Measurements from ENCODE around the gene MLPH. TPM values are rescaled to one million over a fixed set of nuclear protein-coding genes. Genes with fewer than 3 reads are reported as not detected.

MLPH gene
- total RNA-seq: not detected

GRCh38 chr2:237486819-237487448, at the start of gene MLPH:
Gene MLPH, plus strand, starts transcription at chr2:237487251. Its CDS starts 6,176 bp downstream, at chr2:237493427.
- CTCF ChIA-PET: interaction anchor here (2.1 kb wide), 1 partner anchor 11 kb away, joined by 5 read pairs; no protein-coding TSS in a partner anchor
- Mint-ChIP-seq H3K27ac (no peak within 1 kb of the TSS), H3K27me3 (ENCODE audit: low read depth) (peaks cover 48% of the 10 kb centered on the region), H3K9me3 (ENCODE audit: insufficient read depth) (peaks cover 16% of the 10 kb centered on the region), H3K36me3 (ENCODE audit: low read depth) (peaks cover 3% of the 10 kb centered on the region), H3K4me1 (ENCODE audit: low read depth) (no peaks in the 10 kb centered on the region), H3K4me3 (no peak within 1 kb of the TSS)
- POLR2A ChIA-PET: no interaction called here
- ATAC-seq: no peak
- no peak for DNase-seq

- no peak overlapping the region for H3K27ac Mint-ChIP-seq
- DNase-seq (no peak), ATAC-seq (no peak)
- no peaks in the 10 kb centered on the region for H3K9me3 Mint-ChIP-seq (ENCODE audit: insufficient read depth)
- H3K36me3 Mint-ChIP-seq (ENCODE audit: low read depth): peaks cover 5% of the 10 kb centered on the region
- H3K27me3 Mint-ChIP-seq (ENCODE audit: low read depth): no peaks in the 10 kb centered on the region
- H3K4me1 Mint-ChIP-seq (ENCODE audit: low read depth): peaks cover 64% of the 10 kb centered on the region
- no peak overlapping the region for H3K4me3 Mint-ChIP-seq
- POLR2A ChIA-PET: no interaction called here
- CTCF ChIA-PET: interaction anchor here (1.8 kb wide), 1 partner anchor 16 kb away, joined by 7 read pairs; no protein-coding TSS in a partner anchor
These were observed 49.5 kb upstream of the MLPH start for GRCh38 chr2:237437566-237437965.

DNA sequence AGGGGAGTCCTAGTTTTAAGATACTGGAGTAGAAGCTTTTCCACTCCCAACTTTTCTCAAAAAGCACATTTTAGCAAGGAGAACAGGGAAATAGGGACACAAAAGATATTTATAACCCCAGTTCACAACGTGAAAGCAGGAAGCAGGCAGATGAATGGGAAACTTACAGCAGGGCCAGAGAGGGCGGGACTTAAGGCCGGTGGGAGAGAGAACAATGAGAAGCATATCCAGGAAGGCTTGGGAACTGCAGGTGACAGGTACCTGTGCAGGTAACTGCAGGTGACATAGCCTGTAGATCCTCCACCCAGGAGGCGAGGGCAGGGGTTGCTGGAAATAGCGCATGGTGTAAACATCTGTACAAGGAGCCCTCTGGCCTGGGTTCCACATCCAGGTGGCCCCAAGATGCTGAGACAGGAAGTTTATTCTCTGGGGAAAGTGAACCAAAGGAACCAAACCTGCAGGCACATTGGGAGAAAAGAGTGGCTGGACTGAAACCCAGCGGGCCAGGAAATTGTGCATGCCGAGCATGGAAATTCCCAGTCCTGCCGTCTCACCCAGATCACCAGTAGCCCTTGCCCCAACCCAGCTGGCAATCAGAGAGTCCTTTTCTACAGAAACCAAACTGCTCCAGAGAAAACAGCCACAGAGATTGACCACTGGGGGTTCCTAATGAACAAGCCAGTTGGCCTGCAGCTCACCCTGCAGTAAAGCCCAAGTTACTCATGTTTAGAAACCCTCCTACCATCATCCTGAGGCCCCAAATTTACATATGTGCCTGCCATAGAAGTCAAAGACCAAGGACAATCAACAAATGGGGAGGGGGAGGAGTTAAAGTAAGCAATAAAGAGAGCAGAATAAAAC, 48.7 kb upstream of the MLPH start:
- H3K4me1 Mint-ChIP-seq (ENCODE audit: low read depth): peaks cover 57% of the 10 kb centered on the region
- H3K36me3 Mint-ChIP-seq (ENCODE audit: low read depth): peaks cover 5% of the 10 kb centered on the region
- DNase-seq: no peak
- ChIA-PET CTCF (interaction anchor here (1.8 kb wide), 1 partner anchor 17 kb away, joined by 7 read pairs; no protein-coding TSS in a partner anchor), POLR2A (no interaction called here)
- H3K27ac Mint-ChIP-seq: no peak overlapping the region
- no peak for ATAC-seq
- peaks cover 2% of the 10 kb centered on the region for H3K27me3 Mint-ChIP-seq (ENCODE audit: low read depth)
- H3K4me3 Mint-ChIP-seq: no peak overlapping the region
- H3K9me3 Mint-ChIP-seq (ENCODE audit: insufficient read depth): no peaks in the 10 kb centered on the region

DNA sequence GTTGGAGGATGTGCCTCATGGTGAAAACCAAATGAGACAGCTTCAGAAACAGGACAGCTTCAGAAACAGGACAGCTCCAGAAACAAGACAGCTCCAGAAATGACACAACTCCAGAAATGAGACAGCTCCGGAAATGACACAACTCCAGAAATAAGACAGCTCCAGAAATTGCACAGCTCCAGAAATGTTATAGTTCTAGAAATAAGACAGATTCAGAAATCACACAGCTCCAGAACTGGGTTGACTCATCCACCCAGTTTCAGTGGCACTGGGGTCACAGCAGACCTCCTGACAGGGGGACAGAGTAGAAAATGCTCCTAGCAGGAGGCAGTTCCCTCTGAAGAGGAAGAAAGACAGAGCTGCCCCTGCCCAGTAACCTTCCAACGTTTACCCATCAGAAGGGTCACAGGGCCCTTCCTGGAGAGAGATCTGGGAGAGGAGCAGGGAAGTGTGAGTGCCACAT, 46.2 kb upstream of the MLPH start:
- Mint-ChIP-seq H3K36me3 (ENCODE audit: low read depth) (peaks cover 5% of the 10 kb centered on the region), H3K4me3 (no peak overlapping the region), H3K27me3 (ENCODE audit: low read depth) (peaks cover 2% of the 10 kb centered on the region), H3K27ac (no peak overlapping the region), H3K9me3 (ENCODE audit: insufficient read depth) (no peaks in the 10 kb centered on the region), H3K4me1 (ENCODE audit: low read depth) (peaks cover 32% of the 10 kb centered on the region)
- ChIA-PET CTCF (interaction anchor here (0.8 to 4.0 kb wide), 5 partner anchors 12 to 35 kb away, joined by 3 to 32 read pairs (median 4); no protein-coding TSS in a partner anchor), POLR2A (interaction anchor here (0.9 to 1.1 kb wide), 2 partner anchors 12 to 19 kb away, joined by 5 to 6 read pairs; no protein-coding TSS in a partner anchor)
- DNase-seq (no peak), ATAC-seq (no peak)

DNA sequence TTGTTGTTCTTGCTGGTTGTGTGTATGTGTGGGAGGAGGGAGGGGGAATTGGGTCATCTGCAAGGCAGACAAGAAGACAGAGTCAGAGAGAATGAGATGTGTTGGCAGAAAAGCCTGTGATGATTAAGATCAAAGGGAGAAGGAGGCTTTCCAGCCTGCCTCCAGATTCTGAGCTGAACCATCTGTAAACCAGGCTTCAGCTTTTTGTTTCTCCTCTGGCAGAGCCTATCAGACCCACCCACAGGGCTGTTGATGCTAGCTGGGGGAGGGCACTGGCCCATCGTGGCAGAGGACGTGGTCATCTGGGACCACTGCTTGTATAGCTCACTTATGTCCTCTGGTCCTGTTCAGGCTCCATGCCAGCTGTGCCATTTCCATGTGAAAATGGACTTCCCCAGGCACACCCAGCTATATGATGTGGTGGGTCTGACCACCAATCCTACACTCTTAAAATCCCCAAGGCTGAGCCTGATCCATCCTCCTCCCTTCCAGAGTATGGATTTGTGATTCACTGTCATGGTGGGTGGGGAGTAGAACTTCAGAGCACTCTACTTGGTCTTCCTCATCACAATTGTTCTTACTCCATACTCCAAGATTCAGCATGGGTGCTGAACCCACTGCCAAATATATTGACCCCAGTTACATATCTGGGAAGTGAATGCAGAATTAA, 45.3 kb upstream of the MLPH start:
- Mint-ChIP-seq H3K27me3 (ENCODE audit: low read depth) (peaks cover 2% of the 10 kb centered on the region), H3K4me3 (no peak overlapping the region), H3K4me1 (ENCODE audit: low read depth) (peaks cover 28% of the 10 kb centered on the region), H3K36me3 (ENCODE audit: low read depth) (no peaks in the 10 kb centered on the region), H3K27ac (no peak overlapping the region), H3K9me3 (ENCODE audit: insufficient read depth) (no peaks in the 10 kb centered on the region)
- ChIA-PET CTCF (interaction anchor here (1.0 to 4.0 kb wide), 5 partner anchors 12 to 34 kb away, joined by 3 to 32 read pairs (median 7); no protein-coding TSS in a partner anchor), POLR2A (interaction anchor here (0.9 to 1.1 kb wide), 2 partner anchors 13 to 17 kb away, joined by 3 to 6 read pairs; no protein-coding TSS in a partner anchor)
- DNase-seq (no peak), ATAC-seq (peak; percentile 33)

DNA sequence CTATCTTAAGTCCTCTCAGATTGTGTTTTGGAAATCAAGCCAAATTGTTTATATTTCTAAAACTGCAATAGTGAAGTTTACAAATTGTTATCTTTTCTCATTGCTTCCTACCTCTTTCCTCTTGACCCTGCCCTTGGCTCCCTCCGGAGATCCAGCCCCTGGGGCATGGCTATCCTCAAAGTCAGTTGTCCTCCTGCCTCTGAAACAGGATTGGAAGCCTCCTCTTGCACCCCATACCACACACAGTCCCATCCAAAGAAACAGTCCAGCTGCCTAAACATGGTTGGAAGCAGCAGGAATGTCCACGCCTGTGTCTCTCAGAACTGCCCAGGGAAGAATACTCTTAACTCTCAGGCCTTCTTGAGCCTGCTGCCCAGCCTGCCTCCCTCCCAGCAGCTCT, 43.0 kb upstream of the MLPH start:
- ChIA-PET CTCF (interaction anchor here (4.0 kb wide), 1 partner anchor 22 kb away, joined by 32 read pairs; no protein-coding TSS in a partner anchor), POLR2A (no interaction called here)
- ATAC-seq (no peak), DNase-seq (no peak)
- H3K27me3 Mint-ChIP-seq (ENCODE audit: low read depth): peaks cover 2% of the 10 kb centered on the region
- H3K9me3 Mint-ChIP-seq (ENCODE audit: insufficient read depth): no peaks in the 10 kb centered on the region
- no peak overlapping the region for H3K27ac Mint-ChIP-seq
- no peak overlapping the region for H3K4me3 Mint-ChIP-seq
- H3K36me3 Mint-ChIP-seq (ENCODE audit: low read depth): no peaks in the 10 kb centered on the region
- H3K4me1 Mint-ChIP-seq (ENCODE audit: low read depth): peaks cover 21% of the 10 kb centered on the region

GRCh38 chr2:237445611-237446337, 41.3 kb upstream of the MLPH start:
- H3K9me3 Mint-ChIP-seq (ENCODE audit: insufficient read depth): no peaks in the 10 kb centered on the region
- ChIA-PET CTCF (no interaction called here), POLR2A (no interaction called here)
- no peak overlapping the region for H3K27ac Mint-ChIP-seq
- H3K27me3 Mint-ChIP-seq (ENCODE audit: low read depth): peaks cover 2% of the 10 kb centered on the region
- peaks cover 13% of the 10 kb centered on the region for H3K4me1 Mint-ChIP-seq (ENCODE audit: low read depth)
- no peak for DNase-seq
- no peaks in the 10 kb centered on the region for H3K36me3 Mint-ChIP-seq (ENCODE audit: low read depth)
- no peak for ATAC-seq
- H3K4me3 Mint-ChIP-seq: no peak overlapping the region

DNA sequence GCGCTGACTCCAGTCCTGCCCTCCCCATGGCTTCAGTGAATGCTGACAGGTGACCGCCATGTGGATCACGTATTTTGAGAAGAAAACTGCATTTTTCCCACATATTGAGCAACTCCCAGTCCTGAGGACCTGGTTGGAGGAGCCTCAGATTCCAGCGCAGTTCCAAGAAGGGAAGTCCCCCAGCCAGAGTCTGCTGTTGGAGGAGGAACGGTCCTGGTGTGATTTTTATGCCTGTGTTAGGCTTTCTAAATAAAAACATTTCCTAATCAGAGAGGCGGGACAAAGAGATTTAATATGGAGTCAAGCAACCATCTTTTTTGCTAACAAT, 40.7 kb upstream of the MLPH start:
- CTCF ChIA-PET: no interaction called here
- no peak for ATAC-seq
- no peak overlapping the region for H3K4me3 Mint-ChIP-seq
- H3K9me3 Mint-ChIP-seq (ENCODE audit: insufficient read depth): no peaks in the 10 kb centered on the region
- POLR2A ChIA-PET: no interaction called here
- DNase-seq: no peak
- H3K27ac Mint-ChIP-seq: no peak overlapping the region
- H3K27me3 Mint-ChIP-seq (ENCODE audit: low read depth): peaks cover 2% of the 10 kb centered on the region
- no peaks in the 10 kb centered on the region for H3K36me3 Mint-ChIP-seq (ENCODE audit: low read depth)
- peaks cover 8% of the 10 kb centered on the region for H3K4me1 Mint-ChIP-seq (ENCODE audit: low read depth)

DNA sequence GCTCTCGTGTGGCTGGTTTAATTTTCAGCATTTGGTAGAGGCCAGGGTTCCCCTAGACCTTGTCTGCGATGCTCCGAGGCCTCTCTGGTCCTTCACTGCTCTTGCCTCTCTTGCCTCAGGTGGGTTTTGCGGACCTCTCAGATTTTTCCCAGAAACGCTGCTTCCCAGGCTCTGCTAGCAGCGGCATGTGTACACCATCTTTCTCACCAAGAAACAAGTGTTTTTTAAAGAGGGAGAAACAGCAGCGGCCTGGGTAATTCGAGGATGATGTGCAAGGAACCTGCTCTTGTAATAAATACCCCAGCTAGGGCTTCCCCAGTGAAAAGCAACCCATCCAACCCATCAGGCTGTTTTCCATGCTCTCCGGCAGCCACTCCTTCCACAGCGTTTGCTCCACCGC, 39.6 kb upstream of the MLPH start:
- ATAC-seq (no peak), DNase-seq (no peak)
- Mint-ChIP-seq H3K4me1 (ENCODE audit: low read depth) (no peaks in the 10 kb centered on the region), H3K27ac (no peak overlapping the region), H3K27me3 (ENCODE audit: low read depth) (peaks cover 2% of the 10 kb centered on the region), H3K4me3 (no peak overlapping the region), H3K36me3 (ENCODE audit: low read depth) (no peaks in the 10 kb centered on the region), H3K9me3 (ENCODE audit: insufficient read depth) (no peaks in the 10 kb centered on the region)
- POLR2A ChIA-PET: no interaction called here
- CTCF ChIA-PET: no interaction called here

DNA sequence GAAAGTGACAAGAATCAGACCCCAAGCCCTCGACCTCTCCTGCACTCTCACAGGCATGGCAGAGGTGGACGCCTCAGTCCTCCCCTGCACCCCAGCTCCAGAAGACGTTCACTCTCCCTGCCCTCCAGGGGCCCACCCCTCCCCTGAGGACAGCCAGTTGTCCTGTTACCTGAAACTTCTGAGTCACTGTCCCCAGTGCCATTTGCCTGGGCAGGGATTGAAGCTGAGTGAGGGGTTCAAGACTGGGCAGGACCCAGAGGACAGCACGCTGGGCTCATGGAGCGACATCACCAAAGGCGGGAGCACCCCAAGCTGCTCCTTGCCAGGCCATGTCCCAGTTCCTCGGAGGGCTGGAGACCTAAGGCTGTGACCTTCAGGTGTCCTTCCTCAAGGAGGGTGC, 38.9 kb upstream of the MLPH start:
- ATAC-seq: no peak
- CTCF ChIA-PET: no interaction called here
- DNase-seq: no peak
- no peaks in the 10 kb centered on the region for H3K36me3 Mint-ChIP-seq (ENCODE audit: low read depth)
- H3K4me1 Mint-ChIP-seq (ENCODE audit: low read depth): no peaks in the 10 kb centered on the region
- no peak overlapping the region for H3K4me3 Mint-ChIP-seq
- H3K27ac Mint-ChIP-seq: no peak overlapping the region
- POLR2A ChIA-PET: no interaction called here
- no peaks in the 10 kb centered on the region for H3K9me3 Mint-ChIP-seq (ENCODE audit: insufficient read depth)
- peaks cover under 1% of the 10 kb centered on the region for H3K27me3 Mint-ChIP-seq (ENCODE audit: low read depth)

- no peaks in the 10 kb centered on the region for H3K27me3 Mint-ChIP-seq (ENCODE audit: low read depth)
- ATAC-seq (no peak), DNase-seq (no peak)
- no peak overlapping the region for H3K4me3 Mint-ChIP-seq
- H3K27ac Mint-ChIP-seq: no peak overlapping the region
- H3K36me3 Mint-ChIP-seq (ENCODE audit: low read depth): no peaks in the 10 kb centered on the region
- H3K9me3 Mint-ChIP-seq (ENCODE audit: insufficient read depth): no peaks in the 10 kb centered on the region
- ChIA-PET POLR2A (interaction anchor here (0.6 kb wide), 1 partner anchor 1010 kb away, joined by 3 read pairs; no protein-coding TSS in a partner anchor), CTCF (interaction anchor here (1.9 kb wide), 1 partner anchor 27 kb away, joined by 10 read pairs; no protein-coding TSS in a partner anchor)
- H3K4me1 Mint-ChIP-seq (ENCODE audit: low read depth): no peaks in the 10 kb centered on the region
These were observed 38.4 kb upstream of the MLPH start for GRCh38 chr2:237448626-237449025.

All from activated CD8-positive, alpha-beta T cell treated with anti-CD3 and anti-CD28 coated beads, Interleukin-2, amount 10 ng/mL, durations not matched to agents 7 days and 5 days (primary cell).